Measurements from ENCODE around the gene CLDN4.
"Not testable (repeated sequence)": the region's sequence is repeated elsewhere in the genome, so short reads cannot be mapped to it uniquely, and the experiment has no call there.

CLDN4 gene

DNA sequence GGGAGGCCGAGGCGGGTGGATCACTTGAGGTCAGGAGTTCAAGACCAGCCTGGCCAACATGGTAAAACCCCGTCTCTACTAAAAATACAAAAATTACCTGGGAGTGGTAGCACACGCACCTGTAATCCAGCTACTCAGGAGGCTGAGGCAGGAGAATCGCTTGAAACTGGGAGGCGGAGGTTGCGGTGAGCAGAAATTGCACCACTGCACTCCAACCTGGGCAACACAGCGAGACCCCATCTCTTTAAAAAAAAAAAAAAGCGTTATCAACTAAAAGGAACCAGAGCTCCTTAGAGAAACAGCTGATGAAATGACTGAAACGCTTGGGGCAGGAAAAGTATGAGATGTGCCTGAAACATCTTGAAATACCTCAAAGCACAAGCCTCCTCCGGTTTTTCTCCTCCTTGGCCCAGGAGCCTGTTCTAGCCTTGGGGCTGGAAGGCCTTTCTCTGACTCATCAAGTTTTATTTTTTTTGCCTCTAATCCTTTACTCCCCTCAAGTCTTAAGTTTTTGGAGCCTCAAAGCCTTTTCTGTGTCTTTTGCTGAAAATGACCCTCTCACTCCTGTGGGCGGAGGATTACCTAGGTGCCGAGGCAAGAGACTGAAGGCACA is 14.2 kb downstream of the CLDN4 start:
- DNase-seq (no peak), ATAC-seq (ENCODE audit: insufficient read depth, low read depth) (no peak)
- Histone ChIP-seq H3K27me3 (ENCODE audit: insufficient read depth, low read length, poor library complexity) (no peaks in the 10 kb centered on the region), H3K9me3 (ENCODE audit: insufficient read depth, low read length, severe bottlenecking) (no peaks in the 10 kb centered on the region), H3K79me2 (ENCODE audit: insufficient read depth, low read length) (no peaks in the 10 kb centered on the region), H3K4me2 (ENCODE audit: insufficient read depth, low read length) (no peak overlapping the region), H3K27ac (ENCODE audit: low read length) (no peak overlapping the region), H4K20me1 (ENCODE audit: insufficient read depth, low read length) (no peaks in the 10 kb centered on the region), H3K36me3 (ENCODE audit: insufficient read depth, low read length) (no peaks in the 10 kb centered on the region), H3K4me3 (ENCODE audit: low read depth in 1 of 2, low read length in 2 of 2) (no peak overlapping the region), H3K4me1 (ENCODE audit: insufficient read depth, low read length) (peaks cover 19% of the 10 kb centered on the region), H2AFZ (ENCODE audit: low read depth, low read length) (no peak overlapping the region), H3K9ac (ENCODE audit: low read depth, low read length) (no peak overlapping the region)
- no peak for TF ChIP-seq EZH2 (IDR thresholded peaks at IDR 0.05; ENCODE audit: borderline replicate concordance, low read depth, low read length, severe bottlenecking)
- TF ChIP-seq, protein P1, sequence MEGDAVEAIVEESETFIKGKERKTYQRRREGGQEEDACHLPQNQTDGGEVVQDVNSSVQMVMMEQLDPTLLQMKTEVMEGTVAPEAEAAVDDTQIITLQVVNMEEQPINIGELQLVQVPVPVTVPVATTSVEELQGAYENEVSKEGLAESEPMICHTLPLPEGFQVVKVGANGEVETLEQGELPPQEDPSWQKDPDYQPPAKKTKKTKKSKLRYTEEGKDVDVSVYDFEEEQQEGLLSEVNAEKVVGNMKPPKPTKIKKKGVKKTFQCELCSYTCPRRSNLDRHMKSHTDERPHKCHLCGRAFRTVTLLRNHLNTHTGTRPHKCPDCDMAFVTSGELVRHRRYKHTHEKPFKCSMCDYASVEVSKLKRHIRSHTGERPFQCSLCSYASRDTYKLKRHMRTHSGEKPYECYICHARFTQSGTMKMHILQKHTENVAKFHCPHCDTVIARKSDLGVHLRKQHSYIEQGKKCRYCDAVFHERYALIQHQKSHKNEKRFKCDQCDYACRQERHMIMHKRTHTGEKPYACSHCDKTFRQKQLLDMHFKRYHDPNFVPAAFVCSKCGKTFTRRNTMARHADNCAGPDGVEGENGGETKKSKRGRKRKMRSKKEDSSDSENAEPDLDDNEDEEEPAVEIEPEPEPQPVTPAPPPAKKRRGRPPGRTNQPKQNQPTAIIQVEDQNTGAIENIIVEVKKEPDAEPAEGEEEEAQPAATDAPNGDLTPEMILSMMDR (IDR thresholded peaks at IDR 0.05; ENCODE audit: borderline replicate concordance, extremely low read depth, low read length, poor library complexity, severe bottlenecking) = no peak

DNA sequence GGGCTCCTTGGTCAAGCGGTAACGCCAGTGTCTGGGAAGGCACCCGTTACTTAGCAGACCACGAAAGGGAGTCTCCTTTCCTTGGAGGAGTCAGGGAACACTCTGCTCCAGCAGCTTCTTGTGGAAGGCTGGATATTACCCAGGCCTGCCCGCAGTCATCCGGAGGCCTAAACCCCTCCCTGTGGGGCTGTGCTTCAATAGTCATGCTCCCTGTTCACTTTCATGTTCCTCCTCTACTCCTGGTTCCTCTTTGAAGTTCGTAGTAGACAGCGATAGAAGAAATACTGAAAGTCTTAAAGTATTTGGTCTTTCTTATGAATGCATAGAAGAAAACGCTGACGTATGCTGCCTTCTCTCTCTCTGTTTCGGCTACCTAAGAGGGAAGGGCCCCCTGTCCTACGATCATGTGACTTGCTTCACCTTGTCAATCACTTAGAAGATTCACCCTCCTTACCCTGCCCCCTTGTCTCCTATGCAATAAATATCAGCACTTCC is 15.0 kb downstream of the CLDN4 start:
- H3K79me2 ChIP-seq (ENCODE audit: insufficient read depth, low read length); H3K4me2 ChIP-seq (ENCODE audit: insufficient read depth, low read length); H4K20me1 ChIP-seq (ENCODE audit: insufficient read depth, low read length); H3K9me3 ChIP-seq (ENCODE audit: insufficient read depth, low read length, severe bottlenecking); H3K4me3 ChIP-seq (ENCODE audit: low read depth in 1 of 2, low read length in 2 of 2); DNase-seq; H3K9ac ChIP-seq (ENCODE audit: low read depth, low read length); H3K27ac ChIP-seq (ENCODE audit: low read length); ATAC-seq (ENCODE audit: insufficient read depth, low read depth); H2AFZ ChIP-seq (ENCODE audit: low read depth, low read length); H3K36me3 ChIP-seq (ENCODE audit: insufficient read depth, low read length); H3K27me3 ChIP-seq (ENCODE audit: insufficient read depth, low read length, poor library complexity): not testable (repeated sequence)
- peaks cover 19% of the 10 kb centered on the region for H3K4me1 ChIP-seq (ENCODE audit: insufficient read depth, low read length)

DNA sequence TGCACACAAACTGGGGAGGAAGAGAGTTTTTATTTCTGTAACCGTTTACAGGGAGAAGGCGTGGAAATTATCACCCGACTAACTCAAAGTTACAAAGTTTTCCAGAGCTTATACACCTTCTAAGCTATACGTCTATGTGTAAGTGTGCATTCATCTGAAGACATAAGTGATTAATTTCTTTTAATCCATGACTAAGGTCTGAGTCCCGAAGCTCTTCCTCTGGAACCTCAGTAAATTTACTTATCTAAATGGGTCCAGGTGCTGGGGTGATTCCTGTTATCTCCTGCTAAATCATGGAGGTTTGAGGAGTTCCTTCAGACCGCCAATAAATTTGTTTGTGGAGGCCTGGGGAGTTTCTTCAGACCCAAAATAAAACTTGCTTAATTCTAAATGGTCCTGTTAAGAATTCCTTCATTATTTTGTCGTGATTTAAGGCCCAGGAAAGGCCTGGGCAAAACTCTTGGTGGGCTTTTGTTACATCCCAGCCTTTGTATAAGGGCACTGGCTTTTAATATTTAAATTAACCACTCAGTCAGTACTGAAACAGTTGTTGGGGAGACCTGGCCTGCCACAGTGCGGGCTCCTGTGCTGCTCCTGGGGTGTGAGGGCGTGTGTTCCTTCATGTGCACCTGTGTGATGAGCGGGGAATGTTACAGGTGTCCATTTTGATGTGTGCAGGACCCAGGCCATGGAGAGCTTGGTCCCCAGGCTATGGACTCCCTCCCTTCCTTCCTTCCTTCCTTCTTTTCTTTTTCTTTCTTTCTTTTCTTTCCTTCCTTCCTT is 17.3 kb downstream of the CLDN4 start:
- peaks cover 1% of the 10 kb centered on the region; the same call in 1 of the 2 replicates for H3K4me1 ChIP-seq (ENCODE audit: insufficient read depth, low read length)
- no peak overlapping the region for H3K4me3 ChIP-seq (ENCODE audit: low read depth in 1 of 2, low read length in 2 of 2)
- no peak for ATAC-seq (ENCODE audit: insufficient read depth, low read depth)
- TF ChIP-seq, protein P1 (IDR thresholded peaks at IDR 0.05; ENCODE audit: borderline replicate concordance, extremely low read depth, low read length, poor library complexity, severe bottlenecking) = no peak
- TF ChIP-seq EZH2 (IDR thresholded peaks at IDR 0.05; ENCODE audit: borderline replicate concordance, low read depth, low read length, severe bottlenecking) = no peak
- no peak overlapping the region for H3K27ac ChIP-seq (ENCODE audit: low read length)
- H3K4me2 ChIP-seq (ENCODE audit: insufficient read depth, low read length) = no peak overlapping the region
- H3K79me2 ChIP-seq (ENCODE audit: insufficient read depth, low read length) = no peaks in the 10 kb centered on the region
- H3K27me3 ChIP-seq (ENCODE audit: insufficient read depth, low read length, poor library complexity) = peaks cover 6% of the 10 kb centered on the region
- H3K36me3 ChIP-seq (ENCODE audit: insufficient read depth, low read length) = no peaks in the 10 kb centered on the region
- H3K9me3 ChIP-seq (ENCODE audit: insufficient read depth, low read length, severe bottlenecking) = no peaks in the 10 kb centered on the region
- DNase-seq = no peak
- no peaks in the 10 kb centered on the region for H4K20me1 ChIP-seq (ENCODE audit: insufficient read depth, low read length)
- no peak overlapping the region for H3K9ac ChIP-seq (ENCODE audit: low read depth, low read length)
- no peak overlapping the region for H2AFZ ChIP-seq (ENCODE audit: low read depth, low read length)

DNA sequence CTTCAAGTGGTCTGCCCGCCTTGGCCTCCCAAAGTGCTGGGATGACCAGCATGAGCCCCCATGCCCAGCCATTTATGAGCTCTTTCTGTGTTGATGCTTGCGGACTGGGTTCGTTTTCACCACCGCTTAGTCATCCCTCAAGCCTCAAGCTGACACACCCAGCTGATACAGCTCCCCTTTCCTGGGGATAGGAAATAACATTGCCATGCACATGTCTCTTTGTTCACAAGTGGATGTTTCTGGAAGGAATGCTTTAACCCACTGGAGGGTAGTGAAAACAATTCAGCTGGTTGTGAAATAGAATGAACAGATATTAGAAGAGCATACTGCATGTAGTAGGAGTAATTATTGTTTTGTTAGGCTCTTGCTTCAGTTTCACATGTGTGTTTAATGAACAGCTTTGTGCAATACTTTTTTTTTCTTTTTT is 20.0 kb downstream of the CLDN4 start:
- Histone ChIP-seq H3K9me3 (ENCODE audit: insufficient read depth, low read length, severe bottlenecking) (no peaks in the 10 kb centered on the region), H3K79me2 (ENCODE audit: insufficient read depth, low read length) (no peaks in the 10 kb centered on the region), H3K4me3 (ENCODE audit: low read depth in 1 of 2, low read length in 2 of 2) (no peak overlapping the region), H3K36me3 (ENCODE audit: insufficient read depth, low read length) (no peaks in the 10 kb centered on the region), H4K20me1 (ENCODE audit: insufficient read depth, low read length) (no peaks in the 10 kb centered on the region), H2AFZ (ENCODE audit: low read depth, low read length) (no peak overlapping the region), H3K9ac (ENCODE audit: low read depth, low read length) (no peak overlapping the region), H3K4me2 (ENCODE audit: insufficient read depth, low read length) (no peak overlapping the region), H3K27me3 (ENCODE audit: insufficient read depth, low read length, poor library complexity) (peaks cover 12% of the 10 kb centered on the region), H3K27ac (ENCODE audit: low read length) (no peak overlapping the region), H3K4me1 (ENCODE audit: insufficient read depth, low read length) (peaks cover 8% of the 10 kb centered on the region)
- ATAC-seq (ENCODE audit: insufficient read depth, low read depth) = no peak
- DNase-seq = no peak
- TF ChIP-seq EZH2 (IDR thresholded peaks at IDR 0.05; ENCODE audit: borderline replicate concordance, low read depth, low read length, severe bottlenecking) = no peak
- TF ChIP-seq, protein P1 (IDR thresholded peaks at IDR 0.05; ENCODE audit: borderline replicate concordance, extremely low read depth, low read length, poor library complexity, severe bottlenecking) = no peak

All from DND-41 (cell line).